SIG-M5 treated with dmso at 0.1 percent for 504 hours (cell line): Measurements from ENCODE around the gene KNTC1.
"Not testable (repeated sequence)": the region's sequence is repeated elsewhere in the genome, so short reads cannot be mapped to it uniquely, and the experiment has no call there.

Experiments used
- DNase-seq: peaks from one replicate; lab custom pipeline; 2025; ENCODE audit not compliant: unreplicated experiment; lab: John Stamatoyannopoulos, UW

KNTC1 gene

GRCh38 chr12:122635471-122635870 is 108.4 kb downstream of the KNTC1 start:
- no peak for DNase-seq

- DNase-seq, result no peak
Observed at GRCh38 chr12:122643207-122643805, 116.3 kb downstream of the KNTC1 start.

- DNase-seq, result peak; percentile 99
Observed at GRCh38 chr12:122646517-122647217, 119.6 kb downstream of the KNTC1 start.

- no peak for DNase-seq
Observed at GRCh38 chr12:122651520-122652224, 124.6 kb downstream of the KNTC1 start.

- not testable (repeated sequence) for DNase-seq
Observed at GRCh38 chr12:122653291-122653690, 126.2 kb downstream of the KNTC1 start.

- DNase-seq, result no peak
Observed at GRCh38 chr12:122656298-122656697, 129.2 kb downstream of the KNTC1 start.

- DNase-seq, result no peak
Observed at GRCh38 chr12:122659579-122659978, 132.5 kb downstream of the KNTC1 start.

GRCh38 chr12:122661246-122661645 is 134.2 kb downstream of the KNTC1 start:
- DNase-seq, result no peak

GRCh38 chr12:122661938-122662337 is 134.9 kb downstream of the KNTC1 start:
- DNase-seq, result no peak

- no peak for DNase-seq
Observed at GRCh38 chr12:122665349-122665748, 138.3 kb downstream of the KNTC1 start.

GRCh38 chr12:122665759-122666158 is 138.7 kb downstream of the KNTC1 start:
- DNase-seq, result no peak

- DNase-seq, result no peak
Observed at GRCh38 chr12:122668268-122668667, 141.2 kb downstream of the KNTC1 start.

- no peak for DNase-seq
Observed at GRCh38 chr12:122669397-122670070, 142.5 kb downstream of the KNTC1 start.

GRCh38 chr12:122672515-122672914 is 145.5 kb downstream of the KNTC1 start:
- no peak for DNase-seq
